H1 (cell line): ENCODE data around the gene GTF2IRD1. TPM values are rescaled to one million over a fixed set of nuclear protein-coding genes. Genes with fewer than 3 reads are reported as not detected.

Experiments
- CTCF ChIA-PET: fragments of 300-600 bp; sonication (Branson Sonifier 250); formaldehyde crosslinking; loops from one replicate; lab custom pipeline; 2021; ENCODE audit not compliant: partially characterized antibody; lab: Charles Lee
- POLR2A ChIA-PET: fragments of 300-600 bp; sonication (Branson Sonifier 250); formaldehyde crosslinking; loops from one replicate; lab custom pipeline; 2021; ENCODE audit warnings: inconsistent platforms; ENCODE audit not compliant: partially characterized antibody; lab: Charles Lee
- DNase-seq, 2 experiments: peaks; one replicate each; pipeline versions ENCODE4 v3.0.0 to v3.0.0-alpha.2; 2010 to 2022; ENCODE audit warnings: low spot score in 2 of 2, low read depth in 1 of 2, mixed read lengths in 1 of 2
- FAIRE-seq: peaks from 2 replicates; lab custom pipeline; 2011; peaks lifted over from hg19 to GRCh38; lab: Jason Lieb, UNC
- H2AFZ ChIP-seq: 2 replicates; pipeline ENCODE4 v1.8.1; 2012; ENCODE audit warnings: low read length, inconsistent platforms
- H2AK5ac ChIP-seq: 2 replicates; pipeline ENCODE4 v1.6.1; 2013; ENCODE audit warnings: low read depth, low read length
- H2BK120ac ChIP-seq: replicated peaks from 2 replicates; pipeline ENCODE3; 2013; ENCODE audit warnings: low read depth, low read length, inconsistent platforms
- H2BK12ac ChIP-seq: 2 replicates; pipeline ENCODE4 v1.6.1; 2013; ENCODE audit warnings: low read depth, low read length
- H2BK15ac ChIP-seq: 2 replicates; pipeline ENCODE4 v1.6.1; 2013; ENCODE audit warnings: low read length
- H2BK20ac ChIP-seq: 2 replicates; pipeline ENCODE4 v1.6.1; 2013; ENCODE audit warnings: low read length
- H2BK5ac ChIP-seq: 2 replicates; pipeline ENCODE4 v1.6.1; 2013; ENCODE audit warnings: low read depth, low read length
- H3K14ac ChIP-seq: 2 replicates; pipeline ENCODE4 v1.6.1; 2013; ENCODE audit warnings: inconsistent platforms; ENCODE audit not compliant: insufficient read length
- H3K18ac ChIP-seq: 2 replicates; pipeline ENCODE4 v1.6.1; 2013; ENCODE audit warnings: low read length; ENCODE audit errors: extremely low read depth
- H3K23ac ChIP-seq: 2 replicates; pipeline ENCODE4 v1.6.1; 2013; ENCODE audit warnings: inconsistent platforms; ENCODE audit not compliant: insufficient read length
- H3K23me2 ChIP-seq: 2 replicates; pipeline ENCODE4 v1.6.1; 2013; ENCODE audit warnings: low read depth, low read length
- H3K27ac ChIP-seq: 2 replicates; pipeline ENCODE4 v1.6.1; 2011; ENCODE audit warnings: low read depth, low read length, inconsistent platforms
- H3K27me3 ChIP-seq, 4 experiments: replicated peaks in 1 of 4; 1 replicate in 1 of 4; 2 replicates in 3 of 4; pipeline versions ENCODE4 v1.6.1 to v1.8.1; 2011 to 2013; ENCODE audit warnings: low read length in 3 of 4, mild to moderate bottlenecking in 3 of 4, inconsistent platforms in 2 of 4, mixed read lengths in 2 of 4, moderate library complexity in 1 of 4; ENCODE audit not compliant: control insufficient read depth in 3 of 4, insufficient read depth in 3 of 4; ENCODE audit errors: extremely low read depth in 1 of 4
- H3K36me3 ChIP-seq, 4 experiments: 2 replicates each; pipeline versions ENCODE4 v1.6.1 to v1.8.1; 2011 to 2013; ENCODE audit warnings: mild to moderate bottlenecking in 4 of 4, low read length in 3 of 4, moderate library complexity in 2 of 4, control low read depth in 1 of 4, inconsistent platforms in 1 of 4; ENCODE audit not compliant: insufficient read depth in 4 of 4, control insufficient read depth in 2 of 4
- H3K4ac ChIP-seq: replicated peaks from 2 replicates; pipeline ENCODE3; 2013; ENCODE audit warnings: low read length, low read depth, mixed read lengths, inconsistent platforms; ENCODE audit not compliant: insufficient read length
- H3K4me1 ChIP-seq, 4 experiments: replicated peaks in 1 of 4; 1 replicate in 1 of 4; 2 replicates in 3 of 4; pipeline versions ENCODE4 v1.6.1 to v1.8.1; 2011 to 2013; ENCODE audit warnings: low read length in 3 of 4, inconsistent platforms in 2 of 4, mixed read lengths in 1 of 4; ENCODE audit not compliant: insufficient read depth in 4 of 4, control insufficient read depth in 3 of 4
- H3K4me2 ChIP-seq, 2 experiments: 2 replicates each; pipeline versions ENCODE4 v1.6.1 to v1.8.1; 2011 to 2013; ENCODE audit warnings: low read depth in 2 of 2, low read length in 2 of 2, control low read depth in 1 of 2, inconsistent platforms in 1 of 2, mild to moderate bottlenecking in 1 of 2; ENCODE audit not compliant: insufficient read depth in 1 of 2
- H3K4me3 ChIP-seq, 4 experiments: fragments of 200-600, 300-600 bp in 1 of 4; sonication (generic), shearing (Covaris generic), sonication (Bioruptor Twin) in 1 of 4; 2 replicates each; pipeline versions ENCODE4 v1.5.1 to v1.8.1; 2011 to 2016; ENCODE audit warnings: low read length in 4 of 4, low read depth in 3 of 4, control low read depth in 2 of 4, inconsistent platforms in 2 of 4, mild to moderate bottlenecking in 2 of 4, mixed read lengths in 1 of 4, moderate library complexity in 1 of 4; ENCODE audit not compliant: insufficient read depth in 2 of 4; ENCODE audit errors: extremely low read depth in 1 of 4
- H3K56ac ChIP-seq: replicated peaks from 2 replicates; pipeline ENCODE3; 2013; ENCODE audit warnings: low read depth, mild to moderate bottlenecking, mixed read lengths, low read length, inconsistent platforms; ENCODE audit not compliant: insufficient read length
- H3K79me1 ChIP-seq: 2 replicates; pipeline ENCODE4 v1.6.1; 2013; ENCODE audit warnings: low read depth, low read length, control low read depth
- H3K79me2 ChIP-seq, 2 experiments: 2 replicates each; pipeline versions ENCODE4 v1.6.1 to v1.8.1; 2012 to 2013; ENCODE audit warnings: low read length in 2 of 2, mild to moderate bottlenecking in 2 of 2, inconsistent platforms in 1 of 2; ENCODE audit not compliant: insufficient read depth in 2 of 2, control insufficient read depth in 1 of 2
- H3K9ac ChIP-seq, 4 experiments: replicated peaks in 1 of 4; 1 replicate in 1 of 4; 2 replicates in 3 of 4; pipeline versions ENCODE4 v1.6.1 to v1.8.1; 2011 to 2013; ENCODE audit warnings: low read depth in 3 of 4, low read length in 3 of 4, control low read depth in 2 of 4, mild to moderate bottlenecking in 2 of 4, moderate library complexity in 2 of 4, inconsistent platforms in 1 of 4; ENCODE audit errors: extremely low read depth in 1 of 4
- H3K9me3 ChIP-seq, 2 experiments: 2 replicates each; pipeline versions ENCODE4 v1.6.1 to v1.8.1; 2012 to 2013; ENCODE audit warnings: mild to moderate bottlenecking in 2 of 2, moderate library complexity in 2 of 2, control low read depth in 1 of 2, inconsistent platforms in 1 of 2, low read depth in 1 of 2, low read length in 1 of 2, mixed read lengths in 1 of 2; ENCODE audit not compliant: insufficient read depth in 2 of 2
- H4K20me1 ChIP-seq, 2 experiments: replicated peaks in 1 of 2; 2 replicates each; pipeline versions ENCODE3 to v1.8.1; 2011 to 2013; ENCODE audit warnings: inconsistent platforms in 2 of 2, low read length in 2 of 2, mild to moderate bottlenecking in 1 of 2; ENCODE audit not compliant: insufficient read depth in 2 of 2, control insufficient read depth in 1 of 2
- H4K5ac ChIP-seq: 2 replicates; pipeline ENCODE4 v1.6.1; 2013; ENCODE audit warnings: low read length, low read depth, mixed read lengths, inconsistent platforms; ENCODE audit not compliant: insufficient read length
- H4K8ac ChIP-seq: 2 replicates; pipeline ENCODE4 v1.8.0; 2013; ENCODE audit warnings: mild to moderate bottlenecking, moderate library complexity, low read length, inconsistent platforms; ENCODE audit not compliant: insufficient read depth; ENCODE audit errors: extremely low read depth
- H4K91ac ChIP-seq: replicated peaks from 2 replicates; pipeline ENCODE3; 2013; ENCODE audit warnings: low read length, mixed read lengths, inconsistent platforms; ENCODE audit not compliant: insufficient read length
- WGBS, 2 experiments: shearing (Covaris generic) in 1 of 2; methylation state at CpG; one replicate each; pipeline versions ENCODE4 v1.1.6 to v1.1.7; 2013 to 2015; ENCODE audit warnings: low lambda C conversion rate in 2 of 2, mixed read lengths in 2 of 2, inconsistent platforms in 1 of 2, low coverage in 1 of 2, missing lambda C conversion rate in 1 of 2; ENCODE audit not compliant: insufficient replicate concordance in 2 of 2, insufficient coverage in 1 of 2, insufficient read length in 1 of 2; ENCODE audit errors: extremely low coverage in 1 of 2, missing lambda C conversion rate in 1 of 2; 5-methylcytosine and 5-hydroxymethylcytosine counted together
- polyA plus RNA-seq, 7 experiments: library from polyadenylated mRNA; depleted of rRNA in 3 of 7; stranded (reverse) in 5 of 7; unstranded in 2 of 7; fragments of >200 nt in 5 of 7; fragments of 200-250 nt in 2 of 7; gene quantifications; 1 replicate in 5 of 7; 2 replicates in 1 of 7; 4 replicates in 1 of 7; pipeline versions ENCODE4 v1.2.1 to v1.2.3, GENCODE V29; 2011 to 2013; ENCODE audit warnings: missing spikeins in 2 of 7, mixed read lengths in 2 of 7
- total RNA-seq: library from RNA; stranded (reverse); fragmentation: NEBNext Ultra II Directional; extraction: Animal tissue kit (Norgen Biotek cat#: 25700); gene quantifications from 2 replicates; pipeline ENCODE4 v1.2.1, GENCODE V29; 2021

The GTF2IRD1 gene
- total and polyA plus RNA-seq, 2 of the 8 experiments (the other 6 are each of a cell fraction or from before 2014, with no cell fraction given), result 27.4 to 45.4 TPM

GRCh38 chr7:74512762-74513161 is 59.1 kb downstream of the GTF2IRD1 start:
- Histone ChIP-seq H3K4me1 (no peaks in the 10 kb centered on the region), H3K27ac (no peak overlapping the region), H4K5ac (no peak overlapping the region), H3K36me3 (peaks cover 0 to 34% (median 15%) of the 10 kb centered on the region in 4 experiments; a peak in 5 of 8 replicates), H3K23ac (no peak overlapping the region), H2AK5ac (no peak overlapping the region), H3K79me1 (no peaks in the 10 kb centered on the region; the same call in 1 of the 2 replicates), H3K4me2 (no peak overlapping the region), H3K9ac (no peak overlapping the region), H3K14ac (no peak overlapping the region), H2BK12ac (no peak overlapping the region), H3K27me3 (no peaks in the 10 kb centered on the region), H2BK20ac (no peak overlapping the region), H3K4me3 (no peak overlapping the region), H3K9me3 (no peaks in the 10 kb centered on the region), H2BK15ac (no peak overlapping the region), H2AFZ (no peak overlapping the region), H3K56ac (no peak overlapping the region), H3K4ac (no peak overlapping the region), H4K8ac (no peak overlapping the region; the same call in 1 of the 2 replicates), H4K91ac (no peak overlapping the region), H3K18ac (no peak overlapping the region), H3K79me2 (no peaks in the 10 kb centered on the region; a peak in 1 of 4 replicates), H3K23me2 (no peaks in the 10 kb centered on the region), H2BK120ac (no peak overlapping the region), H2BK5ac (no peak overlapping the region), H4K20me1 (peaks cover 0 to 5% of the 10 kb centered on the region in 2 experiments)
- POLR2A ChIA-PET, result no interaction called here
- WGBS, 2 experiments, result 95% methylated on average over 17 of the region's 18 CpGs; no CpG with 5 or more reads in 1 of the 2 experiments
- FAIRE-seq (no peak), DNase-seq (no peak)
- CTCF ChIA-PET, result no interaction called here
